Measurements from ENCODE around the gene FGF7. TPM values are rescaled to one million over a fixed set of nuclear protein-coding genes. Genes with fewer than 3 reads are reported as not detected.
A peak's percentile ranks its signal among the peaks of the same experiment; 100 is the strongest.

FGF7 gene
- total and polyA plus RNA-seq, 2 of the 8 experiments (the other 6 are each of a cell fraction or from before 2014, with no cell fraction given) = not detected

DNA sequence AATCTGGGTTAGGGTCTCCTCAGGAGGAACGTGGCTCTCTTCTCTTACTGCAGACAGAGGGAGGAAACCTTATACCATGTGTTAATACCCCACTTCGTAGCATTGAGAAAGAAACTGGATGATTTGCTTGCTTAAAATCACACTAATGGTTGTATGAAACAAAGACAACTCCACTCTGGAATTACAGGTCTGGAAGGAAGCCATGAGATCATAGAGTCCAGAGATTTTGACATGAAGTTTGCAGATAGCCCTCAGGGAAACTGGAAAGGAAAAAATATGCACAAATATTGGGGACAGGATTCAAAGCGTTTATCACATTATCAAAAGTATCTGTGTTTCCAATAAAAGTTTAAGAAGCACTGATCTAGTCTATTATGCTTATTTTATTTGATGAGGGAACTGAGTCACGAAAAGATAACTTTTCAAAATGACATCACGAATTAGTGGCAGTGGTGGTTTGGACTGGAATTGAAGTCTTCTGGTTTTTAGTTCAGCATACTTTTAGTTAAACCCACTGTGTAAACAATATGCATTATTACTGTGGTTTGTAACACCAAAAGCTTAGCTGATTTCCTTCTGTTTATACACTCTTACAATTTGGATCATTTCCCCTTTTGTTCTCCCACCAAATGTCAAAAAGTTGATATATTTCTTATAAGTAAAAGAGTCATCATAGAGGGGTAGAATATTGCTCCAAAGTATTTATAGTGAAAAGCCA, 16.8 kb downstream of the FGF7 start:
- no peaks in the 10 kb centered on the region for H3K4me1 ChIP-seq (replicated peaks in 1 of 4; ENCODE audit: control insufficient read depth in 3 of 4, insufficient read depth in 4 of 4, low read length in 3 of 4)
- CTCF ChIA-PET (ENCODE audit: partially characterized antibody) = interaction anchor here (1.0 kb wide), 1 partner anchor 18 kb away, joined by 5 read pairs; no protein-coding TSS in a partner anchor
- POLR2A ChIA-PET (ENCODE audit: partially characterized antibody) = no interaction called here
- H4K5ac ChIP-seq (ENCODE audit: insufficient read length, low read depth, low read length) = no peak overlapping the region
- no peaks in the 10 kb centered on the region for H3K36me3 ChIP-seq (ENCODE audit: control insufficient read depth in 2 of 4, insufficient read depth in 4 of 4, low read length in 3 of 4)
- no peak overlapping the region for H4K91ac ChIP-seq (replicated peaks; ENCODE audit: insufficient read length, low read length)
- no peaks in the 10 kb centered on the region for H3K9me3 ChIP-seq (ENCODE audit: insufficient read depth in 2 of 2, low read depth in 1 of 2, low read length in 1 of 2)
- H3K4ac ChIP-seq (replicated peaks; ENCODE audit: insufficient read length, low read depth, low read length) = no peak overlapping the region
- no peak overlapping the region for H3K56ac ChIP-seq (replicated peaks; ENCODE audit: insufficient read length, low read depth, low read length)
- H3K14ac ChIP-seq (ENCODE audit: insufficient read length) = no peak overlapping the region
- no peak overlapping the region for H2BK20ac ChIP-seq (ENCODE audit: low read length)
- H2BK120ac ChIP-seq (replicated peaks; ENCODE audit: low read depth, low read length) = no peak overlapping the region
- H3K23me2 ChIP-seq (ENCODE audit: low read depth, low read length) = no peaks in the 10 kb centered on the region
- no peak overlapping the region for H3K9ac ChIP-seq (replicated peaks in 1 of 4; ENCODE audit: extremely low read depth in 1 of 4, low read depth in 3 of 4, low read length in 3 of 4)
- no peaks in the 10 kb centered on the region for H3K79me1 ChIP-seq (ENCODE audit: low read depth, low read length)
- H3K23ac ChIP-seq (ENCODE audit: insufficient read length) = no peak overlapping the region
- no peak overlapping the region for H2BK15ac ChIP-seq (ENCODE audit: low read length)
- no peaks in the 10 kb centered on the region for H3K79me2 ChIP-seq (ENCODE audit: control insufficient read depth in 1 of 2, insufficient read depth in 2 of 2, low read length in 2 of 2)
- no peak overlapping the region for H3K4me3 ChIP-seq (ENCODE audit: extremely low read depth in 1 of 4, insufficient read depth in 2 of 4, low read depth in 3 of 4, low read length in 4 of 4)
- H2AFZ ChIP-seq (ENCODE audit: low read length) = peak overlapping the region; percentile 63; the same call in 1 of the 2 replicates
- H3K27ac ChIP-seq (ENCODE audit: low read depth, low read length) = no peak overlapping the region
- TF ChIP-seq FOSL1 (IDR thresholded peaks at IDR 0.05; ENCODE audit: insufficient read depth, low read depth, low read length) (no peak), KDM5A (IDR thresholded peaks at IDR 0.05; ENCODE audit: low read length) (no peak), KDM4A (IDR thresholded peaks at IDR 0.05; ENCODE audit: low read depth, low read length, severe bottlenecking) (no peak), EZH2 (IDR thresholded peaks at IDR 0.05; ENCODE audit: low read depth, low read length, severe bottlenecking) (no peak), KDM1A (IDR thresholded peaks at IDR 0.05; ENCODE audit: borderline replicate concordance, low read length) (no peak), CBX5 (IDR thresholded peaks at IDR 0.05; ENCODE audit: low read depth, low read length) (no peak), SRF (IDR thresholded peaks at IDR 0.05; ENCODE audit: low read depth, low read length) (no peak)
- TF ChIP-seq, protein P1, sequence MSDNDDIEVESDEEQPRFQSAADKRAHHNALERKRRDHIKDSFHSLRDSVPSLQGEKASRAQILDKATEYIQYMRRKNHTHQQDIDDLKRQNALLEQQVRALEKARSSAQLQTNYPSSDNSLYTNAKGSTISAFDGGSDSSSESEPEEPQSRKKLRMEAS (IDR thresholded peaks at IDR 0.05) = no peak
- H2AK5ac ChIP-seq (ENCODE audit: low read depth, low read length) = no peak overlapping the region
- no peak overlapping the region for H2BK12ac ChIP-seq (ENCODE audit: low read depth, low read length)
- H3K18ac ChIP-seq (ENCODE audit: extremely low read depth, low read length) = no peak overlapping the region
- no peak overlapping the region for H4K8ac ChIP-seq (ENCODE audit: extremely low read depth, insufficient read depth, low read length)
- FAIRE-seq = no peak
- no peak overlapping the region for H3K4me2 ChIP-seq (ENCODE audit: insufficient read depth in 1 of 2, low read depth in 2 of 2, low read length in 2 of 2)
- WGBS, 2 experiments (ENCODE audit: extremely low coverage in 1 of 2, insufficient coverage in 1 of 2, insufficient read length in 1 of 2, insufficient replicate concordance in 2 of 2, low coverage in 1 of 2, low lambda C conversion rate in 2 of 2, missing lambda C conversion rate in 1 of 2) = 90% methylated on average over 5 of the region's 5 CpGs; no CpG with 5 or more reads in 1 of the 2 experiments
- H2BK5ac ChIP-seq (ENCODE audit: low read depth, low read length) = no peak overlapping the region
- no peaks in the 10 kb centered on the region for H3K27me3 ChIP-seq (replicated peaks in 1 of 4; ENCODE audit: control insufficient read depth in 3 of 4, extremely low read depth in 1 of 4, insufficient read depth in 3 of 4, low read length in 3 of 4)
- no peaks in the 10 kb centered on the region for H4K20me1 ChIP-seq (replicated peaks in 1 of 2; ENCODE audit: control insufficient read depth in 1 of 2, insufficient read depth in 2 of 2, low read length in 2 of 2)
- no peak for DNase-seq (ENCODE audit: low read depth in 1 of 2, low spot score in 2 of 2)

All from H1 (cell line).